Keratinocyte (primary cell): ENCODE results near the gene PARD3B. TPM values are rescaled to one million over a fixed set of nuclear protein-coding genes. Genes with fewer than 3 reads are reported as not detected.

ENCODE experiments used
- DNase-seq: peaks from one replicate; pipeline ENCODE4 v3.0.0-alpha.2; 2011; ENCODE audit warnings: low read depth, missing footprints, low spot score
- FAIRE-seq: peaks from 2 replicates; lab custom pipeline; 2011; peaks lifted over from hg19 to GRCh38; lab: Jason Lieb, UNC
- H2AFZ ChIP-seq: 2 replicates; pipeline ENCODE4 v1.6.0; 2012; ENCODE audit warnings: low read length, control low read depth, inconsistent platforms; ENCODE audit not compliant: control insufficient read depth
- H3K27ac ChIP-seq: 2 replicates; pipeline ENCODE4 v1.5.1; 2011; ENCODE audit warnings: low read length; ENCODE audit not compliant: control insufficient read depth, insufficient read depth
- H3K27me3 ChIP-seq: 3 replicates; pipeline ENCODE4 v1.6.0; 2011; ENCODE audit warnings: low read length; ENCODE audit not compliant: control insufficient read depth, insufficient read depth; ENCODE audit errors: extremely low read depth
- H3K36me3 ChIP-seq, 2 experiments: 2 replicates in 1 of 2; 3 replicates in 1 of 2; pipeline ENCODE4 v1.5.1; 2011; ENCODE audit warnings: low read length in 2 of 2, mild to moderate bottlenecking in 1 of 2; ENCODE audit not compliant: control insufficient read depth in 2 of 2, insufficient read depth in 2 of 2; ENCODE audit errors: extremely low read depth in 1 of 2
- H3K4me1 ChIP-seq: 3 replicates; pipeline ENCODE4 v1.5.1; 2011; ENCODE audit warnings: low read length; ENCODE audit not compliant: control insufficient read depth, insufficient read depth; ENCODE audit errors: extremely low read depth
- H3K4me2 ChIP-seq: 3 replicates; pipeline ENCODE4 v1.6.0; 2011; ENCODE audit warnings: low read depth, low read length; ENCODE audit not compliant: control insufficient read depth, insufficient read depth; ENCODE audit errors: extremely low read depth
- H3K4me3 ChIP-seq, 3 experiments: fragments of 200-600 bp in 1 of 3; sonication (generic) in 1 of 3; 2 replicates in 2 of 3; 3 replicates in 1 of 3; pipeline ENCODE4 v1.5.1; 2011 to 2016; ENCODE audit warnings: low read length in 3 of 3, mild to moderate bottlenecking in 3 of 3, control low read depth in 2 of 3, inconsistent platforms in 1 of 3, low read depth in 1 of 3, mixed read lengths in 1 of 3, mixed run types in 1 of 3, moderate library complexity in 1 of 3; ENCODE audit not compliant: control insufficient read depth in 2 of 3, insufficient read depth in 2 of 3; ENCODE audit errors: extremely low read depth in 1 of 3
- H3K79me2 ChIP-seq: 2 replicates; pipeline ENCODE4 v1.6.0; 2012; ENCODE audit warnings: low read length; ENCODE audit not compliant: control insufficient read depth, insufficient read depth
- H3K9ac ChIP-seq: 3 replicates; pipeline ENCODE4 v1.6.0; 2011; ENCODE audit warnings: low read length; ENCODE audit not compliant: control insufficient read depth, insufficient read depth; ENCODE audit errors: extremely low read depth
- H3K9me1 ChIP-seq: 3 replicates; pipeline ENCODE4 v1.6.0; 2011; ENCODE audit warnings: low read length; ENCODE audit not compliant: control insufficient read depth, insufficient read depth; ENCODE audit errors: extremely low read depth
- H3K9me3 ChIP-seq: 2 replicates; pipeline ENCODE4 v1.5.1; 2012; ENCODE audit warnings: low read depth, low read length; ENCODE audit not compliant: control insufficient read depth
- H4K20me1 ChIP-seq: 3 replicates; pipeline ENCODE4 v1.6.0; 2011; ENCODE audit warnings: low read length; ENCODE audit not compliant: control insufficient read depth, insufficient read depth; ENCODE audit errors: extremely low read depth
- EZH2 ChIP-seq: IDR thresholded peaks from one replicate; pipeline ENCODE4 v1.6.1; 2012; ENCODE audit warnings: inconsistent platforms, mild to moderate bottlenecking, low read length, moderate library complexity
- dilution Hi-C: fragments of 300-500 bp; cut with MboI; formaldehyde crosslinking; loops from one replicate; pipeline ENCODE4 v1.7.0; 2020; ENCODE audit warnings: low sequenced_read_pairs; ENCODE audit not compliant: extremely low pct_ligation_motif_present
- polyA plus RNA-seq, 5 experiments: library from polyadenylated mRNA; depleted of rRNA in 3 of 5; stranded (reverse) in 3 of 5; stranded (forward) in 1 of 5; unstranded in 1 of 5; fragments of >200 nt; gene quantifications; 1 replicate in 1 of 5; 2 replicates in 3 of 5; 3 replicates in 1 of 5; pipeline versions ENCODE4 v1.2.1 to v1.2.3, GENCODE V29; 2011 to 2012; ENCODE audit warnings: missing spikeins in 2 of 5, low read depth in 1 of 5, low replicate concordance in 1 of 5
- TF ChIP-seq, protein P1 (sequence below), 3 experiments: IDR thresholded peaks in 1 of 3; conservative IDR thresholded peaks in 1 of 3; optimal IDR thresholded peaks in 1 of 3; 2 replicates in 2 of 3; 3 replicates in 1 of 3; pipeline versions ENCODE3 to v1.5.1; 2011; ENCODE audit warnings: low read length in 3 of 3, mild to moderate bottlenecking in 3 of 3, moderate library complexity in 2 of 3, control low read depth in 1 of 3, inconsistent platforms in 1 of 3; ENCODE audit not compliant: insufficient read depth in 2 of 3; ENCODE audit errors: extremely low read depth in 1 of 3

PARD3B gene
- polyA plus RNA-seq, 1 donor (not counting 4 experiments of a cell fraction or from before 2014, with no cell fraction given) = 1.2 TPM

DNA sequence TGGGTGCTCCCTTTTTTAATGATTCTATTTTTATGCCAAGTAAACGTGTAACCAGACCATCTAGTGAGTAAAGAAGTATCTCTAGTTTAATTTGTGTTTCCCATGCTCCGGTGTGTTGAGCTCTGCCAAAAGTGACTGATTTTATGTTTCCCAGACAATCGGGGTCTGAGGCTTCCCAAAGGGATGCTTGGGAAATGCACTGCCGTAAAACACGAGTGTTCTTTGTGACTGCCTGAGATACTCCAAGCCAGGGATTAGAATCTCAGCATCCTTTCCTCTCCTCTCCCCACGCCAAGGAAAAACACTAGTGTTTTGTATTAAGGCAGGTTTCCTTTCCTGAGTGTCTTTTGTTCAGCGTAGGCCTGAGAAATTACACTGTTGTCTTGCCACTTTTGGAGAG lies 956.6 kb downstream of the PARD3B start:
- no peak overlapping the region for H3K4me2 ChIP-seq
- no peaks in the 10 kb centered on the region for H3K9me1 ChIP-seq
- H3K27ac ChIP-seq = no peak overlapping the region
- no peaks in the 10 kb centered on the region for H3K27me3 ChIP-seq
- H3K36me3 ChIP-seq = no peaks in the 10 kb centered on the region
- no peaks in the 10 kb centered on the region for H3K4me1 ChIP-seq
- no peak overlapping the region for H3K9ac ChIP-seq
- DNase-seq (no peak), FAIRE-seq (no peak)
- no peak overlapping the region for H3K4me3 ChIP-seq
- H2AFZ ChIP-seq = no peak overlapping the region
- no peaks in the 10 kb centered on the region for H4K20me1 ChIP-seq
- TF ChIP-seq EZH2 = no peak
- TF ChIP-seq, protein P1, sequence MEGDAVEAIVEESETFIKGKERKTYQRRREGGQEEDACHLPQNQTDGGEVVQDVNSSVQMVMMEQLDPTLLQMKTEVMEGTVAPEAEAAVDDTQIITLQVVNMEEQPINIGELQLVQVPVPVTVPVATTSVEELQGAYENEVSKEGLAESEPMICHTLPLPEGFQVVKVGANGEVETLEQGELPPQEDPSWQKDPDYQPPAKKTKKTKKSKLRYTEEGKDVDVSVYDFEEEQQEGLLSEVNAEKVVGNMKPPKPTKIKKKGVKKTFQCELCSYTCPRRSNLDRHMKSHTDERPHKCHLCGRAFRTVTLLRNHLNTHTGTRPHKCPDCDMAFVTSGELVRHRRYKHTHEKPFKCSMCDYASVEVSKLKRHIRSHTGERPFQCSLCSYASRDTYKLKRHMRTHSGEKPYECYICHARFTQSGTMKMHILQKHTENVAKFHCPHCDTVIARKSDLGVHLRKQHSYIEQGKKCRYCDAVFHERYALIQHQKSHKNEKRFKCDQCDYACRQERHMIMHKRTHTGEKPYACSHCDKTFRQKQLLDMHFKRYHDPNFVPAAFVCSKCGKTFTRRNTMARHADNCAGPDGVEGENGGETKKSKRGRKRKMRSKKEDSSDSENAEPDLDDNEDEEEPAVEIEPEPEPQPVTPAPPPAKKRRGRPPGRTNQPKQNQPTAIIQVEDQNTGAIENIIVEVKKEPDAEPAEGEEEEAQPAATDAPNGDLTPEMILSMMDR (optimal IDR thresholded peaks at IDR 0.05 in 1 of 3, IDR thresholded peaks at IDR 0.05 in 1 of 3, conservative IDR thresholded peaks at IDR 0.05 in 1 of 3; ENCODE audit: extremely low read depth in 1 of 3, insufficient read depth in 2 of 3, low read length in 3 of 3) = no peak
- no peaks in the 10 kb centered on the region for H3K79me2 ChIP-seq
- dilution Hi-C loops = no loop called here
- H3K9me3 ChIP-seq = no peaks in the 10 kb centered on the region

- Histone ChIP-seq H3K4me1 (no peaks in the 10 kb centered on the region), H3K9ac (no peak overlapping the region), H3K9me3 (no peaks in the 10 kb centered on the region), H3K27ac (no peak overlapping the region), H3K4me2 (no peak overlapping the region), H3K79me2 (no peaks in the 10 kb centered on the region), H3K36me3 (no peaks in the 10 kb centered on the region), H3K27me3 (no peaks in the 10 kb centered on the region), H4K20me1 (no peaks in the 10 kb centered on the region), H3K4me3 (no peak overlapping the region), H2AFZ (no peak overlapping the region), H3K9me1 (no peaks in the 10 kb centered on the region)
- FAIRE-seq (no peak), DNase-seq (no peak)
- TF ChIP-seq, protein P1 (optimal IDR thresholded peaks at IDR 0.05 in 1 of 3, IDR thresholded peaks at IDR 0.05 in 1 of 3, conservative IDR thresholded peaks at IDR 0.05 in 1 of 3; ENCODE audit: extremely low read depth in 1 of 3, insufficient read depth in 2 of 3, low read length in 3 of 3) = no peak
- no peak for TF ChIP-seq EZH2
- dilution Hi-C loops = no loop called here
Observed at GRCh38 chr2:205505371-205505770, 960.1 kb downstream of the PARD3B start.
